ENCODE measurements around the gene DIS3L2.

The DIS3L2 gene

DNA sequence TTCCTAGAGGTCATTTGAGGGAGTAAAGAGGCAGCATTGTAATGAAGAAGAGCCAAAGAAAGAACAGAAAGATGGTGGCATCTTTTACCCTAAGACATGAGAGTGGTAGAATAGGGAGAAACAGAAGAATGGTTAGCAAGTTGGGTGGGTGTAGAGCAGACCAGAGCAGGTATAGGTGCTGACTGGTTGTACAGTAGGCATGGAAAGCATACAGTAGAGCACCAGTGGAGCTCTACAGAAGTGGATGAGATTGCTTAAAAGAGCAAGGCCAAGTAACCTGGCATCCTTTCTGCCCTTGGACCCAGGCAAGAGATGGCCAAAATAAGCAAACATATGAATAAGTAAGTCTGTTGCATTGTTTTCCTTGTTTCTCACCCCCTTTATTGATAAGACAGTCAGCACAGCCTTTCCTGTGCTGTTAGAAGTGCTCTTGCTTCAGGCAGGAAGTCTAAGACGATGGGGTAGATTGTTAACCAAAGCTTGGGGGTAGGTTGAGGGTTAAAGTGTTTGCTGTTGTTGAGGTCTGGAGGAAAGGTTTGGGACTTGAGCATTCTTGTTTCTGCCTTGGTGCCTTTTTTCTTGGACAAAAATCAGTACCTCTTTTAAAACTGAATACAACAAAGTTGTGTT lies 76.9 kb downstream of the DIS3L2 start:
- no peak overlapping the region for H3K4me3 ChIP-seq (ENCODE audit: low read depth, low read length)
- TF ChIP-seq, protein P1, sequence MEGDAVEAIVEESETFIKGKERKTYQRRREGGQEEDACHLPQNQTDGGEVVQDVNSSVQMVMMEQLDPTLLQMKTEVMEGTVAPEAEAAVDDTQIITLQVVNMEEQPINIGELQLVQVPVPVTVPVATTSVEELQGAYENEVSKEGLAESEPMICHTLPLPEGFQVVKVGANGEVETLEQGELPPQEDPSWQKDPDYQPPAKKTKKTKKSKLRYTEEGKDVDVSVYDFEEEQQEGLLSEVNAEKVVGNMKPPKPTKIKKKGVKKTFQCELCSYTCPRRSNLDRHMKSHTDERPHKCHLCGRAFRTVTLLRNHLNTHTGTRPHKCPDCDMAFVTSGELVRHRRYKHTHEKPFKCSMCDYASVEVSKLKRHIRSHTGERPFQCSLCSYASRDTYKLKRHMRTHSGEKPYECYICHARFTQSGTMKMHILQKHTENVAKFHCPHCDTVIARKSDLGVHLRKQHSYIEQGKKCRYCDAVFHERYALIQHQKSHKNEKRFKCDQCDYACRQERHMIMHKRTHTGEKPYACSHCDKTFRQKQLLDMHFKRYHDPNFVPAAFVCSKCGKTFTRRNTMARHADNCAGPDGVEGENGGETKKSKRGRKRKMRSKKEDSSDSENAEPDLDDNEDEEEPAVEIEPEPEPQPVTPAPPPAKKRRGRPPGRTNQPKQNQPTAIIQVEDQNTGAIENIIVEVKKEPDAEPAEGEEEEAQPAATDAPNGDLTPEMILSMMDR (IDR thresholded peaks at IDR 0.05; ENCODE audit: borderline replicate concordance, insufficient read depth, low read depth, low read length): no peak

DNA sequence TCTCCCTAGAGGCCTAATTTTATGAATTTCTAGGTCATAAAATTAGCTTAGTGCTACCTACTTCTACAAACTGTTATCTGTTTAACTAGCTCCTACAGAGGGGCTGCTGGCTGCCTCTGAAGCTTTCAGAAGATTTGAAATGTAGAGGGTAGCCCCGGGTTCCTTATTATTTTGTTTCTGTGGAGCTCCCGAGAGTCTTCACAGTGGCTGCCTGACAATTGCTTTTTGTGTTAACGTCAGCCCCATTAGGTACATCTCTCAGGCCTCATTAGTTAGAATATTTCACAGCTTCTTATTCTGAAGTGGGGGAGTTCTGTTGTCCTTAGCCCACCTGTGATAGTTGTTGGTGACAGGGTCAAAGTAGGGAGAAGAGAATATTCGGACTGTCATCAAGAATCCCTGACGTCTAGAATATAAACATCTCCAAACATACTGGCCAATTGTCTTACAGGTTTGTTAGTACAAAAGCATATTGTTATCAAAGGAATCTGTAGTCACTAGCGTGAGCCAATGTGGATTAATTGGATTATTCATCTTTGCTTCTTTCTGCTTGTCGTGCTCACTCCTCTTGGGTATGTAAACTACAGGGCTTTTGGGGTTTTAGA lies 77.5 kb downstream of the DIS3L2 start:
- TF ChIP-seq, protein P1 (IDR thresholded peaks at IDR 0.05; ENCODE audit: borderline replicate concordance, insufficient read depth, low read depth, low read length): no peak
- H3K4me3 ChIP-seq (ENCODE audit: low read depth, low read length): no peak overlapping the region

DNA sequence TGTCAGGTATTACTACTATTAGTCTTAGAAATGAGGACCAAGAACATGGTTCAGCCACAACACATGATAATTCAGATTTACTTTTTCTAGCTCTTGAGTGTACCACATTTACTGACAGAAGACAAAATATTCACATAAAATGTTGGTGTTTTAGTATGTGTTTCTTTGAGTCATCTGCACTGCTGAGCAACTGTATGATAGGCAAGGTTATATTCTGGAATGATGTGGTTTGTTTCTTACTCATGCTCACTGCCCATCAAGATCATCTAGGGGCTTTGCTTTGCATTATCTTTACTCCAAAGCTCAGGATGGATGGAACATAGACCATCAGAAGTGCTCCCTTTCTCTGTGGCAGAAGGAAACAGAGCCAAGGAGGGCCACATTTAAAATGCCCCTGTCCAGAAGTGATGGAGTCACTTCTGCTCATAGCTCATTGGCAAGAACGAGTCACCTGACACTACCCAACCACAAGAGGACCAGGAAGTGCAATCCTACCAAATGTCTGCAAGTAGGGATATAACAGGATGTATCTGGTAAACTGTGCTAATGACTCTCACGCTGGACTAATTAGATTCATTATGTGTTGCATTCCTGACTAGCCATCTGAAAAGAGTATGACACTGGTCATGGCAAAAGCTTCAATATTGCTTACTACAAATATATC lies 81.5 kb downstream of the DIS3L2 start:
- TF ChIP-seq, protein P1 (IDR thresholded peaks at IDR 0.05; ENCODE audit: borderline replicate concordance, insufficient read depth, low read depth, low read length): no peak
- no peak overlapping the region for H3K4me3 ChIP-seq (ENCODE audit: low read depth, low read length)

DNA sequence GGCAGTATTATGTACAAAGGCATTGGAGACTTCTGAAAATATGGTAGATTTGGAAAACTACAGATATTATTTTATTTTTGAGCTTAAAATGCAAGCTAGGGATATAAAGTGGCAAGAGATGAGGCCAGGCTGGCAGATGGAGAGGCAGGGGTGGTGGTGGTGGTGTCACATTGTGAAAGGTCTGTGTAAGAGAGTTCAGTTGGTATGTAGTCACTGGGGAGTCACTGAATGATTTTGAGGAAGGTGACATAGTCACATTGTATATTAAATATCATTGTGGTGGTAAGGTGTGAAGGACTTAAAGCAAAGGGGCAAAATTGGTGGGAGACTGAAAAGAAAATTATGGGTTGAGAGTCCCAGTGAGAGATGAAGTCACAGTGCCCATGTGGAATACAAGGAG lies 82.5 kb downstream of the DIS3L2 start:
- TF ChIP-seq, protein P1 (IDR thresholded peaks at IDR 0.05; ENCODE audit: borderline replicate concordance, insufficient read depth, low read depth, low read length): no peak
- H3K4me3 ChIP-seq (ENCODE audit: low read depth, low read length): no peak overlapping the region

DNA sequence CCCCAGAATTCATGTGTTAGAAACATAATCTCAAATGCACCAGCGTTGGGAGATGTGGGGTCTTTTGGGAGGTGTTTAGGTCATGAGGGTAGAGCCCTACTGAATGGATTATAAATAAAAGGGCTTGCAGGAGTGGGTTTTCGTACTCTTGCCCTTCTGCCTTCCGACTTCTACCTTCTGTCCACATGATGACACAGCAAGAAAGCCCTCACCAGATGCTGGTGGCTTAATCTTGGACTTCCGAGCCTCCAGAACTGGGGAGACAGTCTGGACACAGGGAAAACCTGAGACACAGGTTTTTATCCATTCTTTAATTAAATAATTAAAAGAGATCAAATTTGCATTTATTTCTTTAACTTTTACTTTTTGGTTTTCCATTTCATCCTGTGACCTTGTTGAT lies 87.8 kb downstream of the DIS3L2 start:
- no peak overlapping the region for H3K4me3 ChIP-seq (ENCODE audit: low read depth, low read length)
- TF ChIP-seq, protein P1 (IDR thresholded peaks at IDR 0.05; ENCODE audit: borderline replicate concordance, insufficient read depth, low read depth, low read length): no peak

DNA sequence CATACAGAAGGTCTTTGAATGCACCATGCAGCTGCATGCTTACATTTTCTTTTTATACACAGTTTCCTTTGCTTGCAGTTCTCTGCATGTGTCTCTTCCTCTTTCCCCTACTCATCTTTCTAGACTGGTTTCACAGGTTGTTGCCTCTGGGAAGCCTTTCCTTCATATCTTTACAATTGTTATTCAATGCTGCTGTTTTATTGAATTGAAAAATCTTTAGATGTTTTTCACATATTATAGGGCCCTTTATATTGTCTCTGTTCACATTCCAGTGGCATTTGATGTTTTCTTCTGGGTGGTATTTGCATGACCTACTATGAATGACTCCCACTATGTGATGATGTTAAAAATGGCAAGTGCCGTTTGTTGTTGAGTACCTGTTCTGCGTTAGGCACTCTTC lies 91.1 kb downstream of the DIS3L2 start:
- TF ChIP-seq, protein P1 (IDR thresholded peaks at IDR 0.05; ENCODE audit: borderline replicate concordance, insufficient read depth, low read depth, low read length): no peak
- H3K4me3 ChIP-seq (ENCODE audit: low read depth, low read length): no peak overlapping the region

DNA sequence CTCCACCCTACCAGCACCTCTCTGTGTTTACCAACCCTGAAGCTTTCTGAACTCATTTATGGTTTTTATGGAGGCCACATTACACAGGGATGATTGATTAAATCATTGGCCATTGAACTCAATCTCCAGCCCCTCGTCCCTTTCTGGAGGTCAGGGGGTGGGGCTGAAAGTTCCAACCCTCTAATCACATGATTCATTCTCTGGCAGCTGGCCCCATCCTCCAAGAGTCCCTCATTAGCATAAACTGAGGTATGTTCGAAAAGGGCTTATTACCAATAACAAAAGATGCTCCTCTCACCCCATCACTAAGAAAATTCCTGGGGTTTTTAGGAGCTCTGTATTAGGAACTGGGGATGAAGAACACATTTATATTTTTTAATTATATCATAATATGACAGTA lies 92.3 kb downstream of the DIS3L2 start:
- H3K4me3 ChIP-seq (ENCODE audit: low read depth, low read length): no peak overlapping the region
- TF ChIP-seq, protein P1 (IDR thresholded peaks at IDR 0.05; ENCODE audit: borderline replicate concordance, insufficient read depth, low read depth, low read length): no peak

All from GM12875 (cell line).